ENCODE results near the gene ABO.
"Not testable (repeated sequence)": the region's sequence is repeated elsewhere in the genome, so short reads cannot be mapped to it uniquely, and the experiment has no call there.

Gene ABO

DNA sequence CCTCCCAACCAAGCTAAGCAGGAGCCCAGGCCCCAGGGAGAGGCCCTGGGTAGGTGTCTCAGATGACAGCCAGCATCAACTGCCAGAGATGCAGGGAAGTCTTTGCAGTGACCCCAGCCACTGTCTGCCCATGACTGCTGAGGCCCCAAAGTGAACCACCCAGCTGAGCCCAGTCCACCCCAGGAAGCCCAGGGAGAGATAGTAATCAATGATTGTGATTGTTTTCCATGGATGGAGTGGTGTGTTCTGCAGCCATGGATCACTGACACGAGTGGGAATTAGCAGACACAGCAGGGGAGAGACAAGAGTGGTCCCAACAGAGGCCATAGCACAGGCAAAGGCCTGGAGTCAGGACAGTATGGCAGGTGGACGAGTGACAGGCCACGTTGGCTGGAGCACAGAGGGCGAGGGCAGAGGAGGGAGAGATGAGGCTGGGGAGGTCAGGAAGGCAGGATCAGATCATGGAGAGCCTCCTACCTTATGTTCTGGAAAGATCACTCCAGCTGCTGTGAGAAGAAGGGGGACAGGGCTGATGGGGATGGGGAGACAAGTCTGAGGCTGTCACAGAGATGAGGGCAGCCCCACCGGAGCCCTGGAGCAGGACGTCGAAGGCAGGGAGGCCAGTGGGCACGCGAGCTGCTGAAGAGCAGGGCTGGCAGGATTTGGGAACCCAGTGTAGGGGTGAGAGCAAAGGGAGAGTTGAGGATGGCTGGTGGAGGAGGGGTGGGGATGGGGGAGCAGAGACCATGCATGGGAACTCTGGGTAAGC lies 14.5 kb downstream of the ABO start:
- no peaks in the 10 kb centered on the region for H3K36me3 Mint-ChIP-seq

GRCh38 chr9:133258061-133259015 lies 16.7 kb downstream of the ABO start:
- no peaks in the 10 kb centered on the region for H3K4me1 Mint-ChIP-seq
- ATAC-seq (no peak), DNase-seq (ENCODE audit: low spot score in 2 of 2) (no peak)
- no peak overlapping the region for H3K27ac Mint-ChIP-seq
- H3K9me3 Mint-ChIP-seq, result no peaks in the 10 kb centered on the region
- no peaks in the 10 kb centered on the region for H3K36me3 Mint-ChIP-seq
- no peak overlapping the region for H3K4me3 Mint-ChIP-seq

More for the DNA sequence above, 14.5 kb downstream of the ABO start:
- ATAC-seq, result no peak
- Mint-ChIP-seq H3K4me3 (no peak overlapping the region), H3K27ac (peak overlapping the region; percentile 72), H3K9me3 (no peaks in the 10 kb centered on the region), H3K4me1 (no peaks in the 10 kb centered on the region)
- no peak for DNase-seq (ENCODE audit: low spot score in 2 of 2)

GRCh38 chr9:133257465-133257956 lies 17.5 kb downstream of the ABO start:
- no peaks in the 10 kb centered on the region for H3K36me3 Mint-ChIP-seq
- ATAC-seq, result no peak
- DNase-seq (ENCODE audit: low spot score in 2 of 2), result no peak
- no peaks in the 10 kb centered on the region for H3K4me1 Mint-ChIP-seq
- H3K27ac Mint-ChIP-seq, result no peak overlapping the region
- H3K4me3 Mint-ChIP-seq, result no peak overlapping the region
- H3K9me3 Mint-ChIP-seq, result no peaks in the 10 kb centered on the region

DNA sequence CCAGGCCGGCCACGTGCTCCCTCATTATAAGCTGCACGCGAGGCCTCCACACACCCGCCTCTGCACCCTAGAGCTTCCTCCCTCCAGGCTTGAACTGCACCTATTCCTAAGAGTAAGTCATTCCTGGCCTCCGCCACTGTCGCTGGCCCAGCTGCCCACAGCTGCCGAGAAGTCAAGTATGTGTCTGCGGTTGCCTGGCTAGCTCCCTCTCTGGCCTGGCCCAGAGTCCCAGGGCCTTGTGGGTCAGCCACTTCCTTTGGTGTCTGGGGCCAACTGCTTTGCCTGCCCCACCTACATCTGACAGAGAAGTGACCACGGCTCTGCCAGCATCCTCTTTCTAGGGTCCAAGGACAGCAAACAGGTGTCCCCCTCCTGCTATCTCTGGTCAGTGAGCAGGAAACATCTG lies 18.3 kb downstream of the ABO start:
- ATAC-seq (no peak), DNase-seq (ENCODE audit: low spot score in 2 of 2) (no peak)
- H3K9me3 Mint-ChIP-seq, result no peaks in the 10 kb centered on the region
- no peaks in the 10 kb centered on the region for H3K36me3 Mint-ChIP-seq
- no peaks in the 10 kb centered on the region for H3K4me1 Mint-ChIP-seq
- H3K4me3 Mint-ChIP-seq, result no peak overlapping the region
- H3K27ac Mint-ChIP-seq, result no peak overlapping the region

DNA sequence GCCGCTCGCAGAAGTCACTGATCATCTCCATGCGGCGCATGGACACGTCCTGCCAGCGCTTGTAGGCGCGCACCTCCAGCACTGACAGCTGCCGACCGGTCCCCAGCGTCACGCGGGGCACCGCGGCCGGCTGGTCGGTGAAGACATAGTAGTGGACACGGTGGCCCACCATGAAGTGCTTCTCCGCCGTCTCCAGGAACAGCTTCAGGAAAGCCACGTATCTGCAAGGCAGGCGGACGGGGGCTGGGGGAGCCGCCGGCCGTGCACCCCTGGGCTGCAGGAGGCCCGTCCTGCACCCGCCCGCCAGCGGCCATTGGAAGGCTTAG lies 18.9 kb downstream of the ABO start:
- Mint-ChIP-seq H3K27ac (no peak overlapping the region), H3K4me1 (no peaks in the 10 kb centered on the region), H3K36me3 (no peaks in the 10 kb centered on the region), H3K4me3 (no peak overlapping the region), H3K9me3 (no peaks in the 10 kb centered on the region)
- ATAC-seq (no peak), DNase-seq (ENCODE audit: low spot score in 2 of 2) (no peak)

DNA sequence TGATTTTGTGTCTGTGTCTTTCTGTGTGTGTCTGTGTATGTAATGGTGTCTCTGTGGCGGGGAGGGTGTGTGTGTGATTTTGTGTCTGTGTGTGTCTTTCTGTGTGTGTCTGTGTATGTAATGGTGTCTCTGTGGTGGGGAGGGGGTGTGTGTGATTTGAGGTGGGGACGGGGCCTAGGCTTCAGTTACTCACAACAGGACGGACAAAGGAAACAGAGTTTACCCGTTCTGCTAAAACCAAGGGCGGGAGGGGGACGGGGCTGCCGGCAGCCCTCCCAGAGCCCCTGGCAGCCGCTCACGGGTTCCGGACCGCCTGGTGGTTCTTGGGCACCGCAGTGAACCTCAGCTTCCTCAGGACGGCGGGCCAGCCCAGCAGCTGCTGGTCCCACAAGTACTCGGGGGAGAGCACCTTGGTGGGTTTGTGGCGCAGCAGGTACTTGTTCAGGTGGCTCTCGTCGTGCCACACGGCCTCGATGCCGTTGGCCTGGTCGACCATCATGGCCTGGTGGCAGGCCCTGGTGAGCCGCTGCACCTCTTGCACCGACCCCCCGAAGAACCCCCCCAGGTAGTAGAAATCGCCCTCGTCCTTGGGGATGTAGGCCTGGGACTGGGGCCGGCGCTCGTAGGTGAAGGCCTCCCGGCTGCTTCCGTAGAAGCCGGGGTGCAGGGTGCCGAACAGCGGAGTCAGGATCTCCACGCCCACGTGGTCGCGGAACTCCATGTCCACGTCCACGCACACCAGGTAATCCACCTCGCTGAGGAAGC lies 19.4 kb downstream of the ABO start:
- H3K27ac Mint-ChIP-seq, result no peak overlapping the region
- H3K4me3 Mint-ChIP-seq, result no peak overlapping the region
- no peak for ATAC-seq

DNA sequence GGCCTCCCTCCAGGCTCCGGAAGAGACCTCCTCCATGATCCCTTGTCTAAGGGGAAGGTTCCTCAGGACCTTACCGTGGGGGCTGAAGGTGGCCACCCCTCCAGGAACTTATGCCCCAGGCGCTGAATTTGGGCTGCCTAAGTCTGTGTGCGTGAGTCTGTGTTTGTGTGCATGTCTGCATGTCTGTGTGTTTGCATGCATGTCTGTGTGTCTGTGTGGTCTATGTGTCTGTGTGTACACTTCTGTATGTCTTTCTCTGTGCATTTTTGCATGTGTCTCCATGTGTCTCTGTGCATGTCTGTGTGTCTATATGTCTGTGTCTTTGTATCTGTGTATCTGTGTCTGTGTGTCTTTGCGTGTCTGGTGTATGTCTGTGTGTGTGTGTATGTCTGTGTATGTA lies 20.5 kb downstream of the ABO start:
- H3K4me1 Mint-ChIP-seq, result no peaks in the 10 kb centered on the region
- no peaks in the 10 kb centered on the region for H3K9me3 Mint-ChIP-seq
- H3K4me3 Mint-ChIP-seq, result no peak overlapping the region

More for the DNA sequence above, 19.4 kb downstream of the ABO start:
- no peaks in the 10 kb centered on the region for H3K9me3 Mint-ChIP-seq
- no peaks in the 10 kb centered on the region for H3K4me1 Mint-ChIP-seq
- no peaks in the 10 kb centered on the region for H3K36me3 Mint-ChIP-seq
- no peak for DNase-seq (ENCODE audit: low spot score in 2 of 2)

GRCh38 chr9:133253268-133253667 lies 21.7 kb downstream of the ABO start:
- no peaks in the 10 kb centered on the region for H3K36me3 Mint-ChIP-seq
- no peak overlapping the region for H3K27ac Mint-ChIP-seq
- H3K4me1 Mint-ChIP-seq, result no peaks in the 10 kb centered on the region
- no peaks in the 10 kb centered on the region for H3K9me3 Mint-ChIP-seq
- no peak for ATAC-seq
- DNase-seq (ENCODE audit: low spot score in 2 of 2), result no peak
- H3K4me3 Mint-ChIP-seq, result no peak overlapping the region

More for the DNA sequence above, 20.5 kb downstream of the ABO start:
- H3K27ac Mint-ChIP-seq, result no peak overlapping the region
- H3K36me3 Mint-ChIP-seq, result no peaks in the 10 kb centered on the region
- DNase-seq (ENCODE audit: low spot score in 2 of 2) (no peak), ATAC-seq (no peak)

- no peak overlapping the region for H3K27ac Mint-ChIP-seq
- H3K9me3 Mint-ChIP-seq, result no peaks in the 10 kb centered on the region
- H3K36me3 Mint-ChIP-seq, result no peaks in the 10 kb centered on the region
- ATAC-seq (no peak), DNase-seq (ENCODE audit: low spot score in 2 of 2) (no peak)
- H3K4me3 Mint-ChIP-seq, result no peak overlapping the region
- H3K4me1 Mint-ChIP-seq, result no peaks in the 10 kb centered on the region
Measured at GRCh38 chr9:133252301-133253020, 22.5 kb downstream of the ABO start.

- no peaks in the 10 kb centered on the region for H3K36me3 Mint-ChIP-seq
- no peak overlapping the region for H3K4me3 Mint-ChIP-seq
- no peaks in the 10 kb centered on the region for H3K4me1 Mint-ChIP-seq
- H3K9me3 Mint-ChIP-seq, result no peaks in the 10 kb centered on the region
- DNase-seq (ENCODE audit: low spot score in 2 of 2) (no peak), ATAC-seq (no peak)
- H3K27ac Mint-ChIP-seq, result no peak overlapping the region
Measured at GRCh38 chr9:133251773-133252172, 23.2 kb downstream of the ABO start.

DNA sequence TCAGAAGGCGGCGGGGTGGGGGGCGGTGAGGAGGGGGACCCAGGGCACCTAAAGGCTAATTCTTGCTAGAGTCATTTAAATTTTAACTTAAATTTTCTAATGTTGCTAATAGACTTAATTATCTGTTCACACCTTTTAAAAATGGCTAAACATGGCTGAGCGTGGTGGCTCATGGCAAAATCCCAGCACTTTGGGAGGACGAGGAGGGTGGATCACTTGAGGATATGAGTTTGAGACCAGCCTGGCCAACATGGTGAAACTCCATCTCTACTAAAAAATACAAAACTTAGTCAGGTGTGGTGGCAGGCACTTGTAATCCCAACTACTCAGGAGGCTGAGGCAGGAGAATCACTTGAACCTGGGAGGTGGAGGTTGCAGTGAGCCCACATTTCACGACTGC lies 23.8 kb downstream of the ABO start:
- not testable (repeated sequence) for H3K4me1 Mint-ChIP-seq; ATAC-seq; DNase-seq (ENCODE audit: low spot score in 2 of 2); H3K27ac Mint-ChIP-seq; H3K36me3 Mint-ChIP-seq; H3K9me3 Mint-ChIP-seq; H3K4me3 Mint-ChIP-seq

DNA sequence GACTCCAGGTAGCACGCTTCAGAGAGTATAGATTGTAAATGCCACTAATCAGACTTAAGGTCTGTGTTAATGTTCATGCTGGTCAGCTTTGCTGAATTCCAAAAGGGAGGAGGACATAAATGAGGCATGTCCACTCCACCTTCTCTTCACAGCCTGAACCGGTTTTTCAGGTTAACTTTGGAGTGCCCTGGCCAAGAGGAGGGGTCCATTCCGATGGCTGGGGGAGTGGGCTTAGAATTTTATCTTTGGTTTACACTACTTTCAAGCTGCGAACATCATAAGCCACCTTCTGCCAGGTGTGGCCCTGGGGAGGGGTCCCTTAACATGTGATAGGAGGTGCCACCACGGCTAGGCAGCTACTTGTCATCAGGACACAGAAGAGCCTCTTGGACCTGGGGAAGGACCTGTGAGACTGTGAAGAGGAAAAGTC lies 24.2 kb downstream of the ABO start:
- H3K4me1 Mint-ChIP-seq, result no peaks in the 10 kb centered on the region
- H3K27ac Mint-ChIP-seq, result no peak overlapping the region
- DNase-seq (ENCODE audit: low spot score in 2 of 2) (no peak), ATAC-seq (no peak)
- no peak overlapping the region for H3K4me3 Mint-ChIP-seq
- H3K9me3 Mint-ChIP-seq, result no peaks in the 10 kb centered on the region
- no peaks in the 10 kb centered on the region for H3K36me3 Mint-ChIP-seq

DNA sequence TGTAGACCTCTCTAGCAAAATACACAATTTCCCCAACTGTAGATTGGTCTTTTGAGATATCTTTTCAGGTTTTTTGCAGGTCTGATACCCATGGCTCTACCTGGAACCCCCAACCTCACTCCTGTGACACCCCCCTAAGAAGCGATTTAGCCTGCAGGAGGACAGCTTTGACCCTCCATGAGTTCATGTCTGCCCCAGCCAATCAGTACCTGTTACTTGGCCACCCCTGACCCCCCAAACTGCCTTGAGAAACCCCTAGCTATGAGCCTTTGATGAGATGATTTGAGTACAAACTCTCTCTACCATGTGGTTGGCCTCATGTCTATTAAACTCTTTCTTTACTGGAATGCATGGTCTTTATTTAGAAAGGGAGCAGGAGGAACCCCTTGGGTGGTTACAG lies 25.7 kb downstream of the ABO start:
- Mint-ChIP-seq H3K4me3 (no peak overlapping the region), H3K9me3 (no peaks in the 10 kb centered on the region), H3K4me1 (no peaks in the 10 kb centered on the region), H3K27ac (no peak overlapping the region), H3K36me3 (no peaks in the 10 kb centered on the region)
- ATAC-seq (no peak), DNase-seq (ENCODE audit: low spot score in 2 of 2) (no peak)

- no peak overlapping the region for H3K4me3 Mint-ChIP-seq
- ATAC-seq (no peak), DNase-seq (ENCODE audit: low spot score in 2 of 2) (no peak)
- no peaks in the 10 kb centered on the region for H3K36me3 Mint-ChIP-seq
- H3K4me1 Mint-ChIP-seq, result no peaks in the 10 kb centered on the region
- no peak overlapping the region for H3K27ac Mint-ChIP-seq
- H3K9me3 Mint-ChIP-seq, result no peaks in the 10 kb centered on the region
Measured at GRCh38 chr9:133248726-133249295, 26.2 kb downstream of the ABO start.
